Renal pelvis (tissue), 4 donors: ENCODE data around the gene PDHA1. TPM values are rescaled to one million over a fixed set of nuclear protein-coding genes. Genes with fewer than 3 reads are reported as not detected.

Experiments
- DNase-seq: peaks from one replicate; pipeline ENCODE4 v3.0.0-alpha.2; 2013
- polyA plus RNA-seq, 3 donors: library from polyadenylated mRNA; unstranded; fragments of 120-200 nt; gene quantifications; one replicate each; pipeline ENCODE4 v1.2.1, GENCODE V29; 2013; ENCODE audit not compliant: insufficient read length in 3 of 3

The PDHA1 gene
- polyA plus RNA-seq, 3 donors = 221 to 271 (median 225) TPM

DNA sequence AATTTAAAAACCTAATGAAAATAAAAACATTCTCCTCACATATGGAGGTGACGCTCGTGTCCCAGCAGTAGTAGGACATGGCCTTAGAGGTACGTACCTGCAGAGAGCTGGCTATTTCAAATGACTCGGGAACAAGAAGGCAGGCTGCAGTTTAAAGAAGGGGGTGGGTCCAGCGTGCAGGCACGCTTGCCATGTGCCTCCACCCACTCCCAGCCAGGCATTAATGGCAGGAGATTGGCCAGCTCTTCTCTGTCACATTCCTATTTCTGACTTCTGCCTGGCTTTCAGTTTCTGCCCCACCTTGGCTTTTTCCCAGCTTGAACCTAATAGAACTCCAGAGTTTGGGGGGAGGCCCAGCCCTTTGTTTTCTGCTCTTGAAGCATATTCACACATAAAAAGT is 17.2 kb downstream of the PDHA1 start:
- no peak for DNase-seq

- no peak for DNase-seq
These were observed 18.0 kb downstream of the PDHA1 start for GRCh38 chrX:19361701-19362100.

GRCh38 chrX:19368576-19368975 is 24.8 kb downstream of the PDHA1 start:
- no peak for DNase-seq

DNA sequence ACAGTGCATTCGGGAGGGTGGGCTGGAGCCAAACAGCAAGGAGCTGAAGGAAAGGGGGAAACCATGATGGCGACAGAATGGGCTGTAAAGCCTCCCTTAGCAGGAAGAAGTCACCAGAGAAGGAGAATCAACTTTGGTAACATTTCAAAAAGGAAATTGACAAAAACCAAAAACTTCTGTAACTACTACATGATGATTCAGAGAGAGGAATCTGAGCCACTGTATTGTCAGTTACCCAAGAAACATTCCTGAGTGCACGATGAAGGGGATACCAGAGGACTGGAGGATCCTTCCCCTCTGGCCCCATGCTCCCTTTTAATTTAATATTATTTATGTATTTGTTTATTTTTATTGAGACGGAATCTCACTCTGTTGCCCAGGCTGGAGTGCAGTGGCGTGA is 26.3 kb downstream of the PDHA1 start:
- no peak for DNase-seq

DNA sequence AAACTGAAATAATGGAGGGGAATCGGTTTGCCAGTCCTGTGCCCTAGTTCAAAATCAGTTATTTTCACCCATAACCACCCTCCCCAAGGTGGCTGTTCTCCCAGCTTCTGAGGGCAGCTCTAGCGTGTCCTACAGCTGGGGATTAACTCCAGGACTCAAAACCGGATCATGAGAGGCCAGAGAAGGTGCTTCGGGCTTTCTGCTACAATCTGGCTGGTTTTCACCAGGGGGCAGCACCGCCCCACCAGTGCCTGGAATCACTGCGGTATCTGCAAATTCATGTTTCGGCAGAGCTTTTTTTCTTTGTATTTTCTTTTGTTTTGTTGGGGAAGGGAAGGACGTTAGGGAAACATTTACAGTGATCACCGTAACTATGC is 28.4 kb downstream of the PDHA1 start:
- peak; percentile 59 for DNase-seq

GRCh38 chrX:19372547-19373331 is 29.0 kb downstream of the PDHA1 start:
- DNase-seq = no peak

- DNase-seq = no peak
These were observed 29.7 kb downstream of the PDHA1 start for GRCh38 chrX:19373351-19373891.

DNA sequence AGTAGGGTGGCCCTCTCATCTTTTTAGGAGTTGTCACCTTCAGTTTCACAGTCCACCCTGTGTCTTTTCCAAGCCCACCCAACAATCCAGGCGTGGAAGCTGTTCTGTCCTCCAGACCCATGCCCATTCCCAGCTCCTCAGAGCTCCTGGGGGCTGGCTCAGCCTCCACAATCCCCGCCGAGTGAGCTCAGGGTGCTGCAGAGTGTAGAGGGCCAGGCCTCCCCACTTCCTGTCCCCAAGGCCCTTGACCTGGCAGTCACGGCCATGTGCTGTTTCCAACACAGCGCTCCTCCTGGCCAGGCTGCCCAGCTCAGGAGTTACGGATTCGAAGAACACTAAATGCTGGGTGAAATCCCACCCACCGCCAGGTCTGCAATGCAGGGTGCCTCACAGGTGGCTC is 31.8 kb downstream of the PDHA1 start:
- DNase-seq = no peak

DNA sequence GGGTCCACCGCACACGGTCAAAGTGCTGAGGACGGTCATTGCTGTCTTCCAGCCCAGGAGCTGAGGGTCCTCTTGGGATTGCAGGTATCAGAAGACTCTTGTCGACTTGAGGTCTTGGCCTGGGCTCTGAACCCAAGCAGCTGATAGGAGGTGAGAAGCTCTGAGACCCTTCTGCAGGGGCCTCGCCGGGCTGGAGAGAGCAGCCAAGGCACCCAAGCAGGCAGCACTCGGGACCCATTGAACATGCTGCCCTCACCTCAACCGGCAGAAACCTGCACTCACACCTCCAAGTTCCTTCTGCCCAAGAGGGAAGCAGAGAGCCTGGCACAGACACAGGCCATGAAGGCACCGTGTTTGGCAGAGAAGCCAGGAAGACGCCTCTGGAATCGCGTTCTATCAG is 34.1 kb downstream of the PDHA1 start:
- DNase-seq = no peak

- no peak for DNase-seq
These were observed 37.6 kb downstream of the PDHA1 start for GRCh38 chrX:19381326-19381725.

- peak; percentile 27 for DNase-seq
These were observed 38.9 kb downstream of the PDHA1 start for GRCh38 chrX:19382555-19383145.

- no peak for DNase-seq
These were observed 43.0 kb downstream of the PDHA1 start for GRCh38 chrX:19386679-19387078.

DNA sequence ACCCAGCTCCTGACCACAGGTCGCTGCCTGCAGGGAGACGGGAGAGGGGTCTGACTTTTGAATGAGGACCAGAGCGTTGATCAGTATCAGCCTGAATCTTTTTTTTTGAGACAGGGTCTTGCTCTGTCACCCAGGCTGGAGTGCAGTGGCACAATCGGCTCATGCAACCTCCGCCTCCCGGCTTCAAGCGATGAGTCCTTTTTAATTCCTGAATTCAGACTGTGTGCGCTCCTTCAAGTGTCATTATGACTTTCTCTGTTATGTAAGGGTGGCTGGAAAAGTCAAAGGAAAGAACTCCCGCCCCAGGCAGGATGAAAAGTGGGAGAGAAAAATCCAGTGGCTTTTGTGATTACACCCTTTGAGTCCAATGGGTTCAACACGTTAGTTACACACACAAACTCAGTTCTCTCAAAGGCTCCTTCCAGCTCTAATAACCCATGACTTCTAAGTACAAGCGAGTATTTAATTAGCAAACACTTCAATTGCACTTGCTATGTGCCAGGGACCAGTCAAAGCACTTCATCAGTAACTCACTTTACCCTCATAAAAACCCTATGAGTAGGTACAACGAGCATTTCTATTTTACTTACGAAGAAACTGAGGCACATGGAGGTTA is 44.4 kb downstream of the PDHA1 start:
- DNase-seq = no peak

GRCh38 chrX:19388741-19389140 is 45.0 kb downstream of the PDHA1 start:
- no peak for DNase-seq

GRCh38 chrX:19389227-19389845 is 45.6 kb downstream of the PDHA1 start:
- DNase-seq = no peak

DNA sequence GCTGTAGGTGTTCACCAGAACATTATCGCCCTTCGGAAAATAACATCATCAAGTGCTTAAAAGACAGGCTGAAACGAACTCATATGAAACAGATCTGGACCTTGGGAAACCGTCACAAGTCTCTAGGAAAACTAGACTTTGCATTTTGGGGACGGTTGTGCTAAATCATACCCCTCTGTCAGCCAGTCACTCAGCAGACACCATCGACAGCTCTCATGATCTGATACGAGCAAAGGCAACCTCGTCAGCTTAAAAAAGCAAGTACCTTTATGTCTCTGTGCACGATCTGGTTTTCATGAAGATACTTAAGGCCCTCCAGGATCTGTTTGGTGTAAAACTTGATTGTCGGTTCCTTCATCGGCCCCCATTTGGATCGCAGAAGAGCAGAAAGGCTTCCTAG is 48.4 kb downstream of the PDHA1 start:
- DNase-seq = no peak

DNA sequence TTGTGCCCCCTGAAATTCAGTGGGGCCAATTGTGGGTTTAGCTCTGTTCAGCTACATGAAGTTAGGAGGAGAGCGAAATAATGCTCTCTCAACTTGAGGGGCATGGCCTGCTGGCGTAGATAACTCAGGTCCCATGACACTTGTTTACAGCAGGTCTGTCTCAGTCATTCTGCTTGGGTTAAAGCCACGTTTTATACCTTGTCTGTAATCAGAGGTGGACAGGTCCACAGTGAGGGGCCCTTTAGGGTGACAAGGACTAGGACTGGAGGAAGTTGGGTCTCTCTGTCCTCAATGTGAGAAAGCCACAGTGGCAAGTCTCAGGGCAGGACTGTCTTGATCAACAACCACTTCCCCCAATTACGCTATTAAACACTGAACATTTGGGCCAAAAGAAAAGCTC is 49.0 kb downstream of the PDHA1 start:
- DNase-seq = no peak

DNA sequence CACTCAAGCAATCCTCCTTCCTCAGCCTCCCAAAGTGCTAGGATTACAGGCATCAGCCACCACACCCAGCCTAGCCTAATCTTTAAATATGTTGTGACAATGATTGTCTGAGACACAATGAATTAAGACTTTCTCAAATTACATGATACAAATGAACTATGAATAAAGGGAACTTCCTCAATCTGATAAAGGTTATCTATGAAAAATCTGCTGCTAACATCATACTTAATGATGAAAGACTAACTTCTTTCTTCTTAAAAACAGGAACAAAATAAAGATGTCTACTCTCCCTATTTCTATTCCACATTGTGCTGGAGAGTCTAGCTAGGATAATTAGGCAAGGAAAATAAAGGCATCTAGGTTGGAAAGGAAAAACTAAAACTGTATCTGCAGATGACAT is 60.0 kb downstream of the PDHA1 start:
- no peak for DNase-seq

DNA sequence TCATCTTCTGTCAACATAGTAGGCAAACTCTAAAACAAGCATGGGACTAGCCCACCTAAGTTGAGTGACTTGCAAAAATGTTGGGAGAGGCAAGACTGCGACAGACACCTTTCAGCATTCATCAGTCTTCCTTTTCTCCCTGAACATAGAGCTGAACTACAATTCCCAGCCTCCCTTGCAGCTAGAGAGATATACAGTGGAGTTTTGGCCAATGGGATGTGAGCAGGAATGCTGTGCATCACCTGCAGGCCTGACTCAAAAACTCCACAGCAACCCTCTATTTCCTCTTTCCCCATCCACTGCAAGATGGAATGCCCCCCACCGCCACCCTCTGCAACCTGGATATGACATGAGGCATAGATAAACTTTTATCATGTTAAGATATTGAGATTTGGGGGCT is 66.5 kb downstream of the PDHA1 start:
- DNase-seq = no peak
